Liver (tissue), 3 donors: ENCODE results near the gene TWSG1.

Source experiments
- ATF3 ChIP-seq: IDR thresholded peaks from 2 replicates; pipeline ENCODE4 v1.6.1; 2016; ENCODE audit warnings: antibody characterized with exemption
- FOXA1 ChIP-seq: IDR thresholded peaks from 2 replicates; pipeline ENCODE4 v1.6.1; 2016; ENCODE audit warnings: antibody characterized with exemption
- NR2F2 ChIP-seq: IDR thresholded peaks from 2 replicates; pipeline ENCODE4 v1.6.1; 2016; ENCODE audit warnings: antibody characterized with exemption
- RAD21 ChIP-seq, 2 donors: IDR thresholded peaks; 2 replicates each; pipeline ENCODE4 v1.6.1; 2016; ENCODE audit warnings: antibody characterized with exemption in 2 of 2, mild to moderate bottlenecking in 2 of 2
- REST ChIP-seq: IDR thresholded peaks from 2 replicates; pipeline ENCODE4 v1.6.1; 2016; ENCODE audit warnings: antibody characterized with exemption, mild to moderate bottlenecking
- YY1 ChIP-seq: IDR thresholded peaks from 2 replicates; pipeline ENCODE4 v1.6.1; 2016; ENCODE audit warnings: antibody characterized with exemption, mild to moderate bottlenecking
- TF ChIP-seq, protein P1 (sequence below): fragments of 150-350 bp; IDR thresholded peaks from 2 replicates; pipeline ENCODE4 v1.5.1; 2017; ENCODE audit warnings: improper control_type of control experiment, low read depth, low read length; ENCODE audit not compliant: missing input control
- TF ChIP-seq, protein P2 (sequence below): IDR thresholded peaks from 2 replicates; pipeline ENCODE4 v1.6.1; 2016; ENCODE audit warnings: antibody characterized with exemption
- TF ChIP-seq, protein P3 (sequence below): IDR thresholded peaks from 2 replicates; pipeline ENCODE4 v1.6.1; 2016; ENCODE audit warnings: antibody characterized with exemption
- donor health status: healthy.
- donor health status: healthy.

GRCh38 chr18:9426753-9427152, 92.2 kb downstream of the TWSG1 start:
- TF ChIP-seq, protein P1, sequence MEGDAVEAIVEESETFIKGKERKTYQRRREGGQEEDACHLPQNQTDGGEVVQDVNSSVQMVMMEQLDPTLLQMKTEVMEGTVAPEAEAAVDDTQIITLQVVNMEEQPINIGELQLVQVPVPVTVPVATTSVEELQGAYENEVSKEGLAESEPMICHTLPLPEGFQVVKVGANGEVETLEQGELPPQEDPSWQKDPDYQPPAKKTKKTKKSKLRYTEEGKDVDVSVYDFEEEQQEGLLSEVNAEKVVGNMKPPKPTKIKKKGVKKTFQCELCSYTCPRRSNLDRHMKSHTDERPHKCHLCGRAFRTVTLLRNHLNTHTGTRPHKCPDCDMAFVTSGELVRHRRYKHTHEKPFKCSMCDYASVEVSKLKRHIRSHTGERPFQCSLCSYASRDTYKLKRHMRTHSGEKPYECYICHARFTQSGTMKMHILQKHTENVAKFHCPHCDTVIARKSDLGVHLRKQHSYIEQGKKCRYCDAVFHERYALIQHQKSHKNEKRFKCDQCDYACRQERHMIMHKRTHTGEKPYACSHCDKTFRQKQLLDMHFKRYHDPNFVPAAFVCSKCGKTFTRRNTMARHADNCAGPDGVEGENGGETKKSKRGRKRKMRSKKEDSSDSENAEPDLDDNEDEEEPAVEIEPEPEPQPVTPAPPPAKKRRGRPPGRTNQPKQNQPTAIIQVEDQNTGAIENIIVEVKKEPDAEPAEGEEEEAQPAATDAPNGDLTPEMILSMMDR = no peak
- TF ChIP-seq YY1 = no peak
- no peak for TF ChIP-seq FOXA1
- TF ChIP-seq REST = no peak
- no peak for TF ChIP-seq RAD21 (IDR thresholded peaks at IDR 0.05)
- TF ChIP-seq, protein P2, sequence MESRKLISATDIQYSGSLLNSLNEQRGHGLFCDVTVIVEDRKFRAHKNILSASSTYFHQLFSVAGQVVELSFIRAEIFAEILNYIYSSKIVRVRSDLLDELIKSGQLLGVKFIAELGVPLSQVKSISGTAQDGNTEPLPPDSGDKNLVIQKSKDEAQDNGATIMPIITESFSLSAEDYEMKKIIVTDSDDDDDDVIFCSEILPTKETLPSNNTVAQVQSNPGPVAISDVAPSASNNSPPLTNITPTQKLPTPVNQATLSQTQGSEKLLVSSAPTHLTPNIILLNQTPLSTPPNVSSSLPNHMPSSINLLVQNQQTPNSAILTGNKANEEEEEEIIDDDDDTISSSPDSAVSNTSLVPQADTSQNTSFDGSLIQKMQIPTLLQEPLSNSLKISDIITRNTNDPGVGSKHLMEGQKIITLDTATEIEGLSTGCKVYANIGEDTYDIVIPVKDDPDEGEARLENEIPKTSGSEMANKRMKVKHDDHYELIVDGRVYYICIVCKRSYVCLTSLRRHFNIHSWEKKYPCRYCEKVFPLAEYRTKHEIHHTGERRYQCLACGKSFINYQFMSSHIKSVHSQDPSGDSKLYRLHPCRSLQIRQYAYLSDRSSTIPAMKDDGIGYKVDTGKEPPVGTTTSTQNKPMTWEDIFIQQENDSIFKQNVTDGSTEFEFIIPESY = no peak
- TF ChIP-seq, protein P3, sequence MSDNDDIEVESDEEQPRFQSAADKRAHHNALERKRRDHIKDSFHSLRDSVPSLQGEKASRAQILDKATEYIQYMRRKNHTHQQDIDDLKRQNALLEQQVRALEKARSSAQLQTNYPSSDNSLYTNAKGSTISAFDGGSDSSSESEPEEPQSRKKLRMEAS = no peak
- no peak for TF ChIP-seq ATF3
- TF ChIP-seq NR2F2 = no peak
